ENCODE data around the gene GAA.

GAA gene

DNA sequence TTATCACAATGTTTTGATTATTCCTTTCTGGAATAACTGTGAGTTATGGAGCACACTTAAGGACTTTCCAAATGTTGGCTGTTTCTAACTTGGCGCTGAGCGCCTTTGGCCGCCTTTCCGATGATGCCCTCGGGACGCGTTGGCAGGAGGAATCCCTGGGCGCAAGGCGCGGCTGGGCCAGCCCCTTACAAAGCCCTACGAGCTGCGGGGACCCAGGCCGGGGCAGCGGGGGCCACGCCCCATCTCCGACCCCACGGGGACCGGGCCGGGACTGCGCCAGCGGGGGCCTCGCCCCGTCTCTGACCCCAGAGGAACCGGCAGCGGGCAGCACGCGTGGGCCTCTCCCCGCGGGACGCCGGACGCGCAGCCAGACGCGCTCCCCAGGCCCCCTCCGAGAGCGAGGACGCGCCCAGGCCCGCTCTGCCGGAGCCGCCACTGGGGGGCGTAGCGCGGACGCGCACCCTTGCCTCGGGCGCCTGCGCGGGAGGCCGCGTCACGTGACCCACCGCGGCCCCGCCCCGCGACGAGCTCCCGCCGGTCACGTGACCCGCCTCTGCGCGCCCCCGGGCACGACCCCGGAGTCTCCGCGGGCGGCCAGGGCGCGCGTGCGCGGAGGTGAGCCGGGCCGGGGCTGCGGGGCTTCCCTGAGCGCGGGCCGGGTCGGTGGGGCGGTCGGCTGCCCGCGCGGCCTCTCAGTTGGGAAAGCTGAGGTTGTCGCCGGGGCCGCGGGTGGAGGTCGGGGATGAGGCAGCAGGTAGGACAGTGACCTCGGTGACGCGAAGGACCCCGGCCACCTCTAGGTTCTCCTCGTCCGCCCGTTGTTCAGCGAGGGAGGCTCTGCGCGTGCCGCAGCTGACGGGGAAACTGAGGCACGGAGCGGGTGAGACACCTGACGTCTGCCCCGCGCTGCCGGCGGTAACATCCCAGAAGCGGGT, at the start of gene GAA:
Gene GAA, plus strand, starts transcription at position 571 of the 935 bp plus-strand sequence. CDS start 3,006 bp downstream, outside the sequence.
- peak; percentile 100 for DNase-seq (ENCODE audit: low spot score)

- no peak for DNase-seq (ENCODE audit: low spot score)
Observed at GRCh38 chr17:80051681-80052080, 49.7 kb upstream of the GAA start.

DNA sequence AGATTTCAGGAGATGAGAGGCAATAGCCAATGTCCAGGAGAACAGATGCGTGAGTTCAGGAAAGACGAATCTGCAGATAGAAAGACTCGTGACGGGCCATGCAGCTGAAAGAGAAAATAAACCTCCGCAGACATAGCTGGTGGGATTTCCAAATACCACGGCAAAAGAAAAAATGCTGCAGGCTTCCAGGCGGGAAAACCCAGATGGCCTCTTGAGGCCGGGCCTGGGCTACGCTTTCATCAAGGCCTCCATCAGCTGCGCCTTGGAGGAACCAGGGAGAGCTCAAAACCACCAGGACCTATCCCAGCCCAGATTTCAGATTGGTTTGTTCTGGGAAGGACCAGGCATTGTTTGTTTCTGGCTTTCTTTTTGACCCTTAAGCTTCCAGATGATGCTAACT, 48.3 kb upstream of the GAA start:
- no peak for DNase-seq (ENCODE audit: low spot score)

- DNase-seq (ENCODE audit: low spot score): no peak
Observed at GRCh38 chr17:80055597-80055996, 45.8 kb upstream of the GAA start.

DNA sequence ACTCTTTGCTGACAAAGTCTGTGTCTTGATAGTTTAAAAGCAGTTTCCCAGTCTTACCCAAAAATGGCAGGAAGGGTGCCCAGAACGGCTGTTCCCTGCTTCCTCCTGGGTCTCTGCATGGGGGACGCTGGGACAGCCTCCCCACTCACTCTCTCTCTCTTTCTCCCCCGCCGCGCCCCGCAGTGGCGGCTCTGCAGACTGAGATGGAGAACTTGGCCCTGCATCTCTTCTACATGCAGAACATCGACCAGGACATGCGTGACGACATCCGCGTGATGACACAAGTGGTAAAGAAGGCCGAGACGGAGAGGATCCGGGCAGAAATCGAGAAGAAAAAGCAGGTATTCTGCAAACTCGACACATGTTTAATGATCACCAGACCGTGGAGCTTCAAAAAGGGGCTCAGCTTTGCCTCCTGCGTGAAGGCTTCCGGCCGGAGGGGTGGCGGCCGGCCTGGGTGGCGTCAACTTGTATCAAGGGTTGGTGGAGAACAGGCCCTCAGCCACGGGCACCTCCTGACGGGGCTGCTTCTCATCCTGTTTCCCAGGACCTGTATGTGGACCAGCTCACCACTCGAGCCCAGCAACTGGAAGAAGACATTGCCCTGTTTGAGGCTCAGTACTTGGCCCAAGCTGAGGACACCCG, 42.9 kb upstream of the GAA start:
- no peak for DNase-seq (ENCODE audit: low spot score)

- DNase-seq (ENCODE audit: low spot score): no peak
Observed at GRCh38 chr17:80060644-80061043, 40.7 kb upstream of the GAA start.

DNA sequence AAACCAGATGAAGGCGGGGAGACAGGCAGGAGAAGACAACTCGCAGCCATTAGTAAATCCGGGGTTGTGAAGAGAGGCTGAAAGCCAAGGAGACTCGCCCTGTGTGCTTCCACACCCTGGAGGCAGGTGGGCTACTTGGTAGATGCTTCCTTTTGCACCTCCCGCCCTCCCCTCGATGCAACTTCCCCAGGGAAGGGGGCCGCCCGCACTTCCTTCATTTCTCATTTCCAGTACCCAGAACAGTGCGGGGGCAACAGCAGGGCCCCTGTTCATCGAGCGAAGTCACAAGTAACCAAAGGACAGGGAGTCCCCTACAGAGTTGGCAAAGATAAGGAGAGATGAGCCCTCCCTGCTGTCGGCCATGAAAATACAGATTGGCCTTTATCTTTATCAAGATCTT, 40.0 kb upstream of the GAA start:
- no peak for DNase-seq (ENCODE audit: low spot score)

- no peak for DNase-seq (ENCODE audit: low spot score)
Observed at GRCh38 chr17:80063830-80064585, 37.4 kb upstream of the GAA start.

DNA sequence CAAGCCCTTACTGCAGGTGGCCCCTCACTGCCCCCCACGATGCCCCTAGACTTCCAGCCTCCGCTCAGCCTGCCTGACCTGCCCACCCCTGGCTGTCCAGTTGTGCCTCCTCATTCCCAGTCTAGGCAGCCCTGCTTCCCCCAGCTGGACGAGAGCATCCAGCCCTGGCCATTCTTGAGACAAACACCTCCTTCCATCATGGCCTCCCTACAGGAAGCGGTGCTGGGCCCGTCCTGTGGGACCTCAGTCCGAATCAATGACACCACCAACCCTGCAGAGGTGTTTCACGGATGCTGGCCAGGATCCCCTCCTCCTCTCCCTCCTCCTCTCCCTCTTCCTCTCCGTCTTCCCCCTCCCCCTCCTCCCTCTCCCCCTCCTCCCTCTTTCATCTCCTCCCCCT, 36.7 kb upstream of the GAA start:
- DNase-seq (ENCODE audit: low spot score): no peak

GRCh38 chr17:80065478-80066170, 35.8 kb upstream of the GAA start:
- DNase-seq (ENCODE audit: low spot score): peak; percentile 55

- no peak for DNase-seq (ENCODE audit: low spot score)
Observed at GRCh38 chr17:80067393-80067986, 33.9 kb upstream of the GAA start.

DNA sequence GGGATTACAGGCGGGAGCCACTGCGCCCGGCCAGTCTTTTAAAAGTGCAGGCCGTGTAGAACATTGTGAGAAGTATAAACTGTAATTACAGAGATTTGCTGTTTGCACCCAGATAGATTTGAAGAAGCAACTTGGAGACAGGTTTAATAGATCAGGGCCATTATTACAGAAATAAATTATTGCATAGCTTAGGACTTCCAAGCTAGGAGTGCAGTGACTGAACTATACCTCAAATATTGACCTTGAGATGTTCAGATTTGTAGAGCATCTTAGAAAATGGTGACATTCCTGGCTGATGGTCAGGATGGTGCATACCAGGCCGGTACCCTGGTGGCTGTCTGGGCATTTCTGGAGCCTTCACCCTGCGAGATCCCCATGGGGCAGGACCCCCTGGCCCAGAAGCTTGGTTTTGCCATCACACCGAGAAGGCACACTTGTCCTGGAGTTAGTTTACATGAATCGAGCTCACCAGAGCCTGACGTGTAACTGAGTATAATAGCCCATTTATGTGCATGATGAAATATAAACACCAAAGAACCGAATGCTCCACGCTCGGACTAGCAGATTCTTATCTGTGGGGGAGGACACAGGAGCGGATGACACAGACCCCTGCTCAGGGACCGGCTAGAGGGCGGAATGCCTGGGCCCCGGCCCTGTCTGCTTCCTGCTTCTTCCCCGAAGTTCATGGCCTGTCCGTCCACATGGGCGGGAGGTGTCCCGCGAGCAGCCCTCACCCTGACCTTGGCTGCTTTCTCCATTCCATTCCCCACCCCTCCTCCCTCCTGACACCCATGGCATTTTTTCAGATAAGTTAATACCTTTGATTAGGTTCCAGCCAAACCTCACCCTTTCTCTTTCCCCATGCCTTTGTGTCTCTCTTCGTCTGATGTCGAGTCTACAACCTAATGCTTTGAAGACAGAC, 32.8 kb upstream of the GAA start:
- no peak for DNase-seq (ENCODE audit: low spot score)

GRCh38 chr17:80070375-80071115, 30.8 kb upstream of the GAA start:
- DNase-seq (ENCODE audit: low spot score): no peak

DNA sequence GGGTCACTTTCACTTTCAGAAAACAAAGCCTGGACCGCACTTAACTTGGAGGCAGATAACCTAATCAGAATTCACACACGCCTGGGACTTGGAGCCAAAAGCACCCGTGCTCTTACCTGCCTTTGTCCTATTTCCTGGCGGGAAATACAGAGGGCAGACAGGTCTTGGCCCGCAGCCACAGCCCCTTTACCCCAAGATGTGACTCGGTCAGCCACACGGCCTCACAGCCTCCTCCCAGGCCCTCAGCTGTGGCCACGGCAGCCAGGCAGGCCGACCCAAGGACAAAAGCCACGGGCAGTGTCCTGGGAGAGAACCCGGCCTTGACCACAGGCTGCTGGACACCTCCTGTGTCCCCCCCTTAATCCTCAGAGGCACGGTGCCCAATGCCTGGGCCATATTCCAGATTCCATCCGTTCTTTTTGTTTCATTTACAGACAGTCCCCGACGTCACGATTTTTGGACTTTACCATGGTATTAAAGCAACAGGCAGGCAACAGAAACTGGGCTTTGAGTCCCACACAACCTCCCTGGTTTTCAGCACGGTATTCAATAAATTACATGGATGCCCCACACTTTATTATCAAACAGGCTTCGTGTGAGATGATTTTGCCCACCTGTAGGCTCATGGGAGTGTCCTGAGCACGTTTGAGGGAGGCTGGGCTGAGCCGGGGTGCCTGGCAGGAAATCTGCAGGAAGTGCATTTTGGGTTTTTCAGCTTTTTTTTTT, 30.1 kb upstream of the GAA start:
- DNase-seq (ENCODE audit: low spot score): no peak

GRCh38 chr17:80072410-80072809, 29.0 kb upstream of the GAA start:
- DNase-seq (ENCODE audit: low spot score): no peak

- no peak for DNase-seq (ENCODE audit: low spot score)
Observed at GRCh38 chr17:80080081-80080480, 21.3 kb upstream of the GAA start.

- no peak for DNase-seq (ENCODE audit: low spot score)
Observed at GRCh38 chr17:80081596-80081995, 19.8 kb upstream of the GAA start.

- DNase-seq (ENCODE audit: low spot score): peak; percentile 89
Observed at GRCh38 chr17:80082403-80083135, 18.8 kb upstream of the GAA start.
